ENCODE results near the gene CDK2AP2. TPM values are rescaled to one million over a fixed set of nuclear protein-coding genes. Genes with fewer than 3 reads are reported as not detected.
"Not testable (repeated sequence)": the region's sequence is repeated elsewhere in the genome, so short reads cannot be mapped to it uniquely, and the experiment has no call there.

CDK2AP2 gene, protein sequence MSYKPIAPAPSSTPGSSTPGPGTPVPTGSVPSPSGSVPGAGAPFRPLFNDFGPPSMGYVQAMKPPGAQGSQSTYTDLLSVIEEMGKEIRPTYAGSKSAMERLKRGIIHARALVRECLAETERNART
- total RNA-seq, result 35.0 and 35.7 TPM in 2 replicates
- long read RNA-seq, partial matches to known transcripts, result 0 of 5 reads
- long read RNA-seq, other reads (novel, unspliced or antisense), result 0 of 5 reads

GRCh38 chr11:67507864-67508485 lies at the start of gene CDK2AP2:
TSS of gene CDK2AP2 (minus strand) at chr11:67508162. CDS start at chr11:67508082, 80 bp downstream.
- peak; percentile 97 for DNase-seq (ENCODE audit: low spot score, unreplicated experiment)
- H3K36me3 Mint-ChIP-seq (ENCODE audit: insufficient read depth), result peaks cover 2% of the 10 kb centered on the region
- H3K4me1 Mint-ChIP-seq (ENCODE audit: low read depth), result peaks cover 23% of the 10 kb centered on the region
- peak within 1 kb of the TSS; percentile 81 for H3K4me3 Mint-ChIP-seq (ENCODE audit: low read depth)
- TF ChIP-seq, protein P1, sequence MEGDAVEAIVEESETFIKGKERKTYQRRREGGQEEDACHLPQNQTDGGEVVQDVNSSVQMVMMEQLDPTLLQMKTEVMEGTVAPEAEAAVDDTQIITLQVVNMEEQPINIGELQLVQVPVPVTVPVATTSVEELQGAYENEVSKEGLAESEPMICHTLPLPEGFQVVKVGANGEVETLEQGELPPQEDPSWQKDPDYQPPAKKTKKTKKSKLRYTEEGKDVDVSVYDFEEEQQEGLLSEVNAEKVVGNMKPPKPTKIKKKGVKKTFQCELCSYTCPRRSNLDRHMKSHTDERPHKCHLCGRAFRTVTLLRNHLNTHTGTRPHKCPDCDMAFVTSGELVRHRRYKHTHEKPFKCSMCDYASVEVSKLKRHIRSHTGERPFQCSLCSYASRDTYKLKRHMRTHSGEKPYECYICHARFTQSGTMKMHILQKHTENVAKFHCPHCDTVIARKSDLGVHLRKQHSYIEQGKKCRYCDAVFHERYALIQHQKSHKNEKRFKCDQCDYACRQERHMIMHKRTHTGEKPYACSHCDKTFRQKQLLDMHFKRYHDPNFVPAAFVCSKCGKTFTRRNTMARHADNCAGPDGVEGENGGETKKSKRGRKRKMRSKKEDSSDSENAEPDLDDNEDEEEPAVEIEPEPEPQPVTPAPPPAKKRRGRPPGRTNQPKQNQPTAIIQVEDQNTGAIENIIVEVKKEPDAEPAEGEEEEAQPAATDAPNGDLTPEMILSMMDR (IDR thresholded peaks at IDR 0.05; ENCODE audit: unreplicated experiment), result no peak
- peak within 1 kb of the TSS; percentile 95 for H3K27ac Mint-ChIP-seq
- H3K9me3 Mint-ChIP-seq (ENCODE audit: low read depth), result no peaks in the 10 kb centered on the region
- H3K27me3 Mint-ChIP-seq, result peaks cover 21% of the 10 kb centered on the region

DNA sequence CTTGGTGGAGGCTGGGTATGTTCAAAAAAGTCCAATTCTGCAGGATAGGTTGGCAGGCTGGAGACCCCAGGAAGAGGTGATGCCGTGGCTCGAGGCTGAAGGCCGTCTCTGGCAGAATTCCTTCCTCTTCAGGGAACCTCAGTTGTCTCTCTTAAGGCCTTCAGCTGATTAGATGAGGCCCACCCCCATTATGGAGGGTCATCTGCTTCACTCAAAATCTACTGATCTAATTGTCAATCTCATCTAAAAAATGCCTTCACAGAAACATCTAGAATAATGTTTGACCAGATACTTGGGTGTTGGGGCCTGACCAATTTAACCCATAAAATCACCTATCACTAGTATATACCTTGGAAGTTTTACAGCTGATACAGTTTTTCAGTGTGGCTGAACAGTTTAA lies 48.3 kb upstream of the CDK2AP2 start:
- Mint-ChIP-seq H3K27ac (no peak overlapping the region), H3K4me1 (ENCODE audit: low read depth) (peaks cover 4% of the 10 kb centered on the region), H3K9me3 (ENCODE audit: low read depth) (peaks cover 10% of the 10 kb centered on the region), H3K27me3 (peaks cover 3% of the 10 kb centered on the region), H3K4me3 (ENCODE audit: low read depth) (no peak overlapping the region), H3K36me3 (ENCODE audit: insufficient read depth) (no peaks in the 10 kb centered on the region)
- DNase-seq (ENCODE audit: low spot score, unreplicated experiment), result no peak
- TF ChIP-seq, protein P1 (IDR thresholded peaks at IDR 0.05; ENCODE audit: unreplicated experiment), result no peak

DNA sequence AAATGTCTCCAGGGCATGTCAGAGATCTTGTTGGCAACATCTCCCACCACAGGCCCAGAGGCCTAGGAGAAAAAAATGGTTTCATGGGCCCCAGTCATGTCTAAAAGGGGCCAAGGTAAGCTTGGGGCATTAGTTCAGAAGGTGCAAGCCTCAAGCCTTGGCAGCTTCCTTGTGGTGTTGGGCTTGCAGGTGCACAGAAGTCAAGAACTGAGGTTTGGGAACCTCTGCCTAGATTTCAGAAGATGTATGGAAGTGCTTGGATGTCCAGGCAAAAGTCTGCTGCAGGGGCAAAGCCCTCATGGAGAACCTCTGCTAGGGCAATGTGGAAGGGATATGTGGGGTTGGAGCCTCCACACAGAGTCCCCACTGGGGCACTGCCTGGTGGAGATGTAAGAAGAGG lies 43.7 kb upstream of the CDK2AP2 start:
- H3K9me3 Mint-ChIP-seq (ENCODE audit: low read depth), result peaks cover 19% of the 10 kb centered on the region
- H3K27ac Mint-ChIP-seq, result not testable (repeated sequence)

DNA sequence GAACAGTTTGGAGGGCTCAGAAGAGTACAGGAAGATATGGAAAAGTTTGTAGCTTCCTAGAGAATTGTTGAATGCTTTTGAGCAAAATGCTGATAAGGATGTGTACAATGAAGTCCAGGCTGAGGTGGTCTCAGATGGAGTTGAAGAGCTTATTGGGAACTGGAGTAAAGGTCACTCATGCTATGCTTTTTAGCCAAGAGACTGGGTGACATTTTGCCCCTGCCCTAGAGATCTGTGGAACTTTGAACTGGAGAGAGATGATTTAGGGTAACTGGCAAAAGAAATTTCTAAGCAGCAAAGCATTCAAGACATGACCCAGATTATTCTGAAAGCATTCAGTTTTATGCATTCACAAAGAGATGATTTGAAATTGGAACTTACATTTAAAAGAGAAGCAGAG lies 43.2 kb upstream of the CDK2AP2 start:
- H3K27ac Mint-ChIP-seq, result no peak overlapping the region
- TF ChIP-seq, protein P1 (IDR thresholded peaks at IDR 0.05; ENCODE audit: unreplicated experiment), result no peak
- no peak overlapping the region for H3K4me3 Mint-ChIP-seq (ENCODE audit: low read depth)
- H3K4me1 Mint-ChIP-seq (ENCODE audit: low read depth), result peaks cover 5% of the 10 kb centered on the region
- H3K27me3 Mint-ChIP-seq, result peaks cover 9% of the 10 kb centered on the region
- H3K9me3 Mint-ChIP-seq (ENCODE audit: low read depth), result peaks cover 19% of the 10 kb centered on the region
- H3K36me3 Mint-ChIP-seq (ENCODE audit: insufficient read depth), result no peaks in the 10 kb centered on the region
- DNase-seq (ENCODE audit: low spot score, unreplicated experiment), result no peak

More for the DNA sequence above, 43.7 kb upstream of the CDK2AP2 start:
- not testable (repeated sequence) for H3K27me3 Mint-ChIP-seq; DNase-seq (ENCODE audit: low spot score, unreplicated experiment); H3K4me1 Mint-ChIP-seq (ENCODE audit: low read depth); H3K36me3 Mint-ChIP-seq (ENCODE audit: insufficient read depth); H3K4me3 Mint-ChIP-seq (ENCODE audit: low read depth)

DNA sequence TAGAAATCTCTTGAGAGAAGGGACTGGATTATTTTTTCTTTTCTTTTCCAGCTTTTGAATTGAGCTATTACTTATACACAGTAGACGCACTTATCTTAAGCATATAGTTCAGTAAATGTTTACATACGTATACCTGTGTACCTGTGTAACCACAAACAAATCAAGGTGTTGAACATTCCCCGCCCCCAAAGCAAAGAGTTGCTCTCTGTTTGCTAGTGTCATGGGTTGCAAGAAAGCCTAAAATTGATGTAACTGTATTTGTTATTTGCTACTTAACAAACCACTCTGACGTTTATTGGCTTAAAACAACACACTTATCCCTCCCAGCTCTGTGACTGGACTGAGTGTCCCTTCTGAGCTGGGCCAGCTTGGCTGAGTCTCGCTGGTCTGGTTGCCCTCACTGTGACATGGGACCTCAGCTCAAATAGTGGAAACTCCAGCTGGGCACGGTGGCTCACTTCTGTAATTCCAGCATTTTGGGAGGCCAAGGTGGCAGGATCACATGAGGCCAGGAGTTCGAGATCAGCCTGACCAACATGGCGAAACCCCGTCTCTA lies 40.7 kb upstream of the CDK2AP2 start:
- Mint-ChIP-seq H3K27me3 (peaks cover 12% of the 10 kb centered on the region), H3K36me3 (ENCODE audit: insufficient read depth) (no peaks in the 10 kb centered on the region), H3K4me3 (ENCODE audit: low read depth) (no peak overlapping the region), H3K4me1 (ENCODE audit: low read depth) (peaks cover 5% of the 10 kb centered on the region), H3K27ac (no peak overlapping the region), H3K9me3 (ENCODE audit: low read depth) (peaks cover 19% of the 10 kb centered on the region)
- DNase-seq (ENCODE audit: low spot score, unreplicated experiment), result no peak
- TF ChIP-seq, protein P1 (IDR thresholded peaks at IDR 0.05; ENCODE audit: unreplicated experiment), result no peak

- not testable (repeated sequence) for H3K36me3 Mint-ChIP-seq (ENCODE audit: insufficient read depth); DNase-seq (ENCODE audit: low spot score, unreplicated experiment); H3K4me3 Mint-ChIP-seq (ENCODE audit: low read depth); H3K27ac Mint-ChIP-seq; H3K4me1 Mint-ChIP-seq (ENCODE audit: low read depth)
- Mint-ChIP-seq H3K9me3 (ENCODE audit: low read depth) (peaks cover 19% of the 10 kb centered on the region), H3K27me3 (peaks cover 12% of the 10 kb centered on the region)
Observed at GRCh38 chr11:67548112-67548511, 40.1 kb upstream of the CDK2AP2 start.

Measured in progenitor cell of endocrine pancreas (in vitro differentiated cells).